HepG2 (cell line): ENCODE results near the gene BCO1. TPM values are rescaled to one million over a fixed set of nuclear protein-coding genes. Genes with fewer than 3 reads are reported as not detected.

ENCODE experiments used
- CEBPG ChIP-seq: IDR thresholded peaks from 2 replicates; pipeline ENCODE4 v1.6.1; 2016
- KLF13 ChIP-seq: sonication (generic); formaldehyde crosslinking; IDR thresholded peaks from 2 replicates; pipeline ENCODE4 v1.4.0; 2020; ENCODE audit warnings: mild to moderate bottlenecking, missing genetic modification reagents
- MTA3 ChIP-seq: sonication (generic); formaldehyde crosslinking; IDR thresholded peaks from 2 replicates; pipeline ENCODE4 v1.4.0; 2020; ENCODE audit warnings: missing genetic modification reagents
- REPIN1 ChIP-seq: sonication (generic); formaldehyde crosslinking; IDR thresholded peaks from 2 replicates; pipeline ENCODE4 v1.8.0; 2022; ENCODE audit warnings: missing genetic modification reagents, low read depth, mild to moderate bottlenecking, borderline replicate concordance
- SATB2 ChIP-seq: sonication (generic); formaldehyde crosslinking; IDR thresholded peaks from 2 replicates; pipeline ENCODE4 v1.5.0; 2020; ENCODE audit warnings: missing genetic modification reagents
- SMARCC2 ChIP-seq: fragments of 450-650 bp; IDR thresholded peaks from 2 replicates; pipeline ENCODE4 v1.6.1; 2017; ENCODE audit warnings: antibody characterized with exemption, mild to moderate bottlenecking
- TARDBP ChIP-seq: sonication (generic); formaldehyde crosslinking; IDR thresholded peaks from 2 replicates; pipeline ENCODE4 v1.8.0; 2022; ENCODE audit warnings: mild to moderate bottlenecking, missing genetic modification reagents
- TCF12 ChIP-seq, 2 experiments: fragments of 450-650 bp in 1 of 2; sonication (generic) in 1 of 2; formaldehyde crosslinking in 1 of 2; IDR thresholded peaks; 2 replicates each; pipeline versions ENCODE4 v1.6.1 to v1.8.0; 2017 to 2022; ENCODE audit warnings: antibody characterized with exemption in 1 of 2, mild to moderate bottlenecking in 1 of 2, missing genetic modification reagents in 1 of 2, moderate library complexity in 1 of 2
- ZNF121 ChIP-seq: sonication (generic); formaldehyde crosslinking; IDR thresholded peaks from 2 replicates; pipeline ENCODE4 v1.5.0; 2020; ENCODE audit warnings: mild to moderate bottlenecking, missing genetic modification reagents
- ZNF136 ChIP-seq: sonication (generic); formaldehyde crosslinking; IDR thresholded peaks from 2 replicates; pipeline ENCODE4 v1.8.1; 2022; ENCODE audit warnings: low read depth, mild to moderate bottlenecking, moderate library complexity, missing genetic modification reagents
- polyA plus RNA-seq, 8 experiments: library from polyadenylated mRNA; depleted of rRNA in 3 of 8; stranded (reverse) in 7 of 8; unstranded in 1 of 8; fragments of >200 nt; fragmentation: Illumina TruSeq in 4 of 8; extraction: Trizol in 4 of 8; gene quantifications; 2 replicates each; pipeline versions ENCODE4 v1.2.1 to v1.2.3, GENCODE V29; 2011 to 2016; ENCODE audit warnings: low read depth in 4 of 8, missing spikeins in 1 of 8, mixed read lengths in 1 of 8; ENCODE audit not compliant: insufficient read depth in 1 of 8
- total RNA-seq, 5 experiments: library from RNA; depleted of rRNA; stranded (reverse); fragments of >200 nt; fragmentation: Illumina TruSeq; extraction: Trizol; gene quantifications; 2 replicates each; pipeline ENCODE4 v1.2.3, GENCODE V29; 2016; ENCODE audit warnings: low read depth in 1 of 5
- TF ChIP-seq, protein P1 (sequence below): sonication (generic); formaldehyde crosslinking; IDR thresholded peaks from one replicate; pipeline ENCODE4 v1.5.1; 2020; ENCODE audit warnings: mild to moderate bottlenecking, missing genetic modification reagents; ENCODE audit errors: not compliant biosample characterization
- TF ChIP-seq, protein P2 (sequence below): sonication (generic); formaldehyde crosslinking; IDR thresholded peaks from 2 replicates; pipeline ENCODE4 v1.9.0; 2021; ENCODE audit warnings: missing genetic modification reagents, mild to moderate bottlenecking, borderline replicate concordance
- TF ChIP-seq, protein P3 (sequence below): IDR thresholded peaks from 2 replicates; pipeline ENCODE4 v1.6.1; 2016; ENCODE audit warnings: control low read depth
- TF ChIP-seq, protein P4 (sequence below): sonication (generic); formaldehyde crosslinking; conservative IDR thresholded peaks from 2 replicates; pipeline ENCODE4 v1.8.1; 2023; ENCODE audit warnings: missing genetic modification reagents
- TF ChIP-seq, protein P5 (sequence below): sonication (generic); formaldehyde crosslinking; IDR thresholded peaks from 2 replicates; pipeline ENCODE4 v1.5.0; 2020; ENCODE audit warnings: mild to moderate bottlenecking, missing genetic modification reagents

The BCO1 gene
- total and polyA plus RNA-seq, 2 of the 13 experiments (the other 11 are each of a cell fraction or from before 2014, with no cell fraction given) = 0.11 TPM; not detected in 1

DNA sequence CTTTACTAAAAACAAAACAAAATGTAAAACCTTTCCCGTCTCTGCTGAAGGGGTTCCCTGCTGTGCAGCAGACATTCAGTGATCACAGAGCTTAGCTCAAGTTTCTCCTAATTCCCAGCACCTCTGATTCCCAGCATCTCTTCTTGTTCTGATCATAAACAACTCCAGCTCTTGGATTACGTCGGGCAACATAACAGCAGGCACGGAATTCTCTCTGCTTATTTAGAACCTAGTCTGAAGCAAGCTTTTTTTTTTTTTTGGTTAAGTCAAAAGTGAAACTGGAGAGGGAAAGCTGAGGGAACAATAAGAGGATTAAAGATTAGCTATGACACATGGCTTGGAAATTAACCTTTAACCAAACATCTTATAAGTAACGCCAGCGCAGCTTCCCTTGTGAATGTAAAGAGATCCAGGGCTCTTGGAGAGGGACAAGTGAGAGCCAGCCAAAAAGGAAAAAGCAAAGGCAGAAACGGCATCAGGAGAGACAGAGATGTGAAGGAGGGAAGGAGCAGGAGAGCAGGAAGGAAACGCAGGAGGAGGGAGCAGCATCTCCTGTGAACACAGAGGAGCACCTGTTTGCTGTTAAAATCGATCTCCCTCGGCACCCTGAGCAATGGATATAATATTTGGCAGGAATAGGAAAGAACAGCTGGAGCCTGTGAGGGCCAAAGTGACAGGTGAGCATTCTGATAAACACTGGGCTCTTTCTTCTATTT is at the start of gene BCO1 (continued):
- TF ChIP-seq, protein P1, sequence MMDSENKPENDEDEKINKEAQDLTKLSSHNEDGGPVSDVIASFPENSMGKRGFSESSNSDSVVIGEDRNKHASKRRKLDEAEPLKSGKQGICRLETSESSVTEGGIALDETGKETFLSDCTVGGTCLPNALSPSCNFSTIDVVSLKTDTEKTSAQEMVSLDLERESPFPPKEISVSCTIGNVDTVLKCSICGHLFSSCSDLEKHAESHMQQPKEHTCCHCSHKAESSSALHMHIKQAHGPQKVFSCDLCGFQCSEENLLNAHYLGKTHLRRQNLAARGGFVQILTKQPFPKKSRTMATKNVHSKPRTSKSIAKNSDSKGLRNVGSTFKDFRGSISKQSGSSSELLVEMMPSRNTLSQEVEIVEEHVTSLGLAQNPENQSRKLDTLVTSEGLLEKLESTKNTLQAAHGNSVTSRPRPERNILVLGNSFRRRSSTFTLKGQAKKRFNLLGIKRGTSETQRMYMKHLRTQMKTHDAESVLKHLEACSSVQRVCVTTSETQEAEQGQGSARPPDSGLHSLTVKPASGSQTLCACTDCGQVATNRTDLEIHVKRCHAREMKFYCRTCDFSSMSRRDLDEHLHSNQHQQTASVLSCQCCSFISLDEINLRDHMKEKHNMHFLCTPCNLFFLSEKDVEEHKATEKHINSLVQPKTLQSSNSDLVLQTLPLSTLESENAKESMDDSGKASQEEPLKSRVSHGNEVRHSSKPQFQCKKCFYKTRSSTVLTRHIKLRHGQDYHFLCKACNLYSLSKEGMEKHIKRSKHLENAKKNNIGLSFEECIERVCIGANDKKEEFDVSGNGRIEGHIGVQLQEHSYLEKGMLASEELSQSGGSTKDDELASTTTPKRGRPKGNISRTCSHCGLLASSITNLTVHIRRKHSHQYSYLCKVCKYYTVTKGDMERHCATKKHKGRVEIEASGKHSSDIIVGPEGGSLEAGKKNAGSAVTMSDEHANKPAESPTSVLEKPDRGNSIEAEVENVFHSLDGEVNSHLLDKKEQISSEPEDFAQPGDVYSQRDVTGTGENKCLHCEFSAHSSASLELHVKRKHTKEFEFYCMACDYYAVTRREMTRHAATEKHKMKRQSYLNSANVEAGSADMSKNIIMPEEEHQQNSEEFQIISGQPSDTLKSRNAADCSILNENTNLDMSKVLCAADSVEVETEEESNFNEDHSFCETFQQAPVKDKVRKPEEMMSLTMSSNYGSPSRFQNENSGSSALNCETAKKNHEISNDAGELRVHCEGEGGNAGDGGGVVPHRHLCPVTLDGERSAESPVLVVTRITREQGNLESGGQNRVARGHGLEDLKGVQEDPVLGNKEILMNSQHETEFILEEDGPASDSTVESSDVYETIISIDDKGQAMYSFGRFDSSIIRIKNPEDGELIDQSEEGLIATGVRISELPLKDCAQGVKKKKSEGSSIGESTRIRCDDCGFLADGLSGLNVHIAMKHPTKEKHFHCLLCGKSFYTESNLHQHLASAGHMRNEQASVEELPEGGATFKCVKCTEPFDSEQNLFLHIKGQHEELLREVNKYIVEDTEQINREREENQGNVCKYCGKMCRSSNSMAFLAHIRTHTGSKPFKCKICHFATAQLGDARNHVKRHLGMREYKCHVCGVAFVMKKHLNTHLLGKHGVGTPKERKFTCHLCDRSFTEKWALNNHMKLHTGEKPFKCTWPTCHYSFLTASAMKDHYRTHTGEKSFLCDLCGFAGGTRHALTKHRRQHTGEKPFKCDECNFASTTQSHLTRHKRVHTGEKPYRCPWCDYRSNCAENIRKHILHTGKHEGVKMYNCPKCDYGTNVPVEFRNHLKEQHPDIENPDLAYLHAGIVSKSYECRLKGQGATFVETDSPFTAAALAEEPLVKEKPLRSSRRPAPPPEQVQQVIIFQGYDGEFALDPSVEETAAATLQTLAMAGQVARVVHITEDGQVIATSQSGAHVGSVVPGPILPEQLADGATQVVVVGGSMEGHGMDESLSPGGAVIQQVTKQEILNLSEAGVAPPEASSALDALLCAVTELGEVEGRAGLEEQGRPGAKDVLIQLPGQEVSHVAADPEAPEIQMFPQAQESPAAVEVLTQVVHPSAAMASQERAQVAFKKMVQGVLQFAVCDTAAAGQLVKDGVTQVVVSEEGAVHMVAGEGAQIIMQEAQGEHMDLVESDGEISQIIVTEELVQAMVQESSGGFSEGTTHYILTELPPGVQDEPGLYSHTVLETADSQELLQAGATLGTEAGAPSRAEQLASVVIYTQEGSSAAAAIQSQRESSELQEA (CRISPR knock-in tag) = no peak
- no peak for TF ChIP-seq ZNF121
- TF ChIP-seq CEBPG (CRISPR knock-in tag) = no peak
- TF ChIP-seq TARDBP (CRISPR knock-in tag) = 0 out of 2 replicates have a peak, but pooled peaks have one; percentile 25
- TF ChIP-seq, protein P2, sequence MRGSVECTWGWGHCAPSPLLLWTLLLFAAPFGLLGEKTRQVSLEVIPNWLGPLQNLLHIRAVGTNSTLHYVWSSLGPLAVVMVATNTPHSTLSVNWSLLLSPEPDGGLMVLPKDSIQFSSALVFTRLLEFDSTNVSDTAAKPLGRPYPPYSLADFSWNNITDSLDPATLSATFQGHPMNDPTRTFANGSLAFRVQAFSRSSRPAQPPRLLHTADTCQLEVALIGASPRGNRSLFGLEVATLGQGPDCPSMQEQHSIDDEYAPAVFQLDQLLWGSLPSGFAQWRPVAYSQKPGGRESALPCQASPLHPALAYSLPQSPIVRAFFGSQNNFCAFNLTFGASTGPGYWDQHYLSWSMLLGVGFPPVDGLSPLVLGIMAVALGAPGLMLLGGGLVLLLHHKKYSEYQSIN = no peak
- TF ChIP-seq SMARCC2 = no peak
- no peak for TF ChIP-seq KLF13 (CRISPR knock-in tag)
- no peak for TF ChIP-seq TCF12 (IDR thresholded peaks at IDR 0.05)
- no peak for TF ChIP-seq TCF12 (CRISPR knock-in tag; IDR thresholded peaks at IDR 0.05)
- TF ChIP-seq REPIN1 (CRISPR knock-in tag) = no peak
- TF ChIP-seq ZNF136 = no peak
- TF ChIP-seq, protein P3, sequence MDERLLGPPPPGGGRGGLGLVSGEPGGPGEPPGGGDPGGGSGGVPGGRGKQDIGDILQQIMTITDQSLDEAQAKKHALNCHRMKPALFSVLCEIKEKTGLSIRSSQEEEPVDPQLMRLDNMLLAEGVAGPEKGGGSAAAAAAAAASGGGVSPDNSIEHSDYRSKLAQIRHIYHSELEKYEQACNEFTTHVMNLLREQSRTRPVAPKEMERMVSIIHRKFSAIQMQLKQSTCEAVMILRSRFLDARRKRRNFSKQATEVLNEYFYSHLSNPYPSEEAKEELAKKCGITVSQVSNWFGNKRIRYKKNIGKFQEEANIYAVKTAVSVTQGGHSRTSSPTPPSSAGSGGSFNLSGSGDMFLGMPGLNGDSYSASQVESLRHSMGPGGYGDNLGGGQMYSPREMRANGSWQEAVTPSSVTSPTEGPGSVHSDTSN (CRISPR knock-in tag) = no peak
- TF ChIP-seq, protein P4, sequence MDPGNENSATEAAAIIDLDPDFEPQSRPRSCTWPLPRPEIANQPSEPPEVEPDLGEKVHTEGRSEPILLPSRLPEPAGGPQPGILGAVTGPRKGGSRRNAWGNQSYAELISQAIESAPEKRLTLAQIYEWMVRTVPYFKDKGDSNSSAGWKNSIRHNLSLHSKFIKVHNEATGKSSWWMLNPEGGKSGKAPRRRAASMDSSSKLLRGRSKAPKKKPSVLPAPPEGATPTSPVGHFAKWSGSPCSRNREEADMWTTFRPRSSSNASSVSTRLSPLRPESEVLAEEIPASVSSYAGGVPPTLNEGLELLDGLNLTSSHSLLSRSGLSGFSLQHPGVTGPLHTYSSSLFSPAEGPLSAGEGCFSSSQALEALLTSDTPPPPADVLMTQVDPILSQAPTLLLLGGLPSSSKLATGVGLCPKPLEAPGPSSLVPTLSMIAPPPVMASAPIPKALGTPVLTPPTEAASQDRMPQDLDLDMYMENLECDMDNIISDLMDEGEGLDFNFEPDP (CRISPR knock-in tag) = 0 out of 2 replicates have a peak, but pooled peaks have one; percentile 28
- TF ChIP-seq, protein P5, sequence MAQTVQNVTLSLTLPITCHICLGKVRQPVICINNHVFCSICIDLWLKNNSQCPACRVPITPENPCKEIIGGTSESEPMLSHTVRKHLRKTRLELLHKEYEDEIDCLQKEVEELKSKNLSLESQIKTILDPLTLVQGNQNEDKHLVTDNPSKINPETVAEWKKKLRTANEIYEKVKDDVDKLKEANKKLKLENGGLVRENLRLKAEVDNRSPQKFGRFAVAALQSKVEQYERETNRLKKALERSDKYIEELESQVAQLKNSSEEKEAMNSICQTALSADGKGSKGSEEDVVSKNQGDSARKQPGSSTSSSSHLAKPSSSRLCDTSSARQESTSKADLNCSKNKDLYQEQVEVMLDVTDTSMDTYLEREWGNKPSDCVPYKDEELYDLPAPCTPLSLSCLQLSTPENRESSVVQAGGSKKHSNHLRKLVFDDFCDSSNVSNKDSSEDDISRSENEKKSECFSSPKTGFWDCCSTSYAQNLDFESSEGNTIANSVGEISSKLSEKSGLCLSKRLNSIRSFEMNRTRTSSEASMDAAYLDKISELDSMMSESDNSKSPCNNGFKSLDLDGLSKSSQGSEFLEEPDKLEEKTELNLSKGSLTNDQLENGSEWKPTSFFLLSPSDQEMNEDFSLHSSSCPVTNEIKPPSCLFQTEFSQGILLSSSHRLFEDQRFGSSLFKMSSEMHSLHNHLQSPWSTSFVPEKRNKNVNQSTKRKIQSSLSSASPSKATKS (CRISPR knock-in tag) = no peak
- no peak for TF ChIP-seq MTA3 (CRISPR knock-in tag)
- no peak for TF ChIP-seq SATB2
